Adipose tissue (tissue), 3 donors: ENCODE data around the gene NAB1. TPM values are rescaled to one million over a fixed set of nuclear protein-coding genes. Genes with fewer than 3 reads are reported as not detected.
"Not testable (repeated sequence)": the region's sequence is repeated elsewhere in the genome, so short reads cannot be mapped to it uniquely, and the experiment has no call there.

Experiments
- H3K27ac ChIP-seq: one replicate; pipeline ENCODE4 v1.5.1; 2013; ENCODE audit warnings: low read depth, low read length
- WGBS, 3 donors: extraction: QIAGEN DNeasy Blood & Tissue Kit; methylation state at CpG; one replicate each; pipeline ENCODE4 v1.1.7; 2013; 5-methylcytosine and 5-hydroxymethylcytosine counted together
- polyA plus RNA-seq, 3 donors: library from polyadenylated mRNA; stranded (reverse); fragments of 200-250 nt; gene quantifications; one replicate each; pipeline ENCODE4 v1.2.3, GENCODE V29; 2013
- donor health status: healthy with polysubstance abuse.
- donor health status: Bipolar disorder and iron deficiency.
- donor health status: healthy.

The NAB1 gene
- polyA plus RNA-seq, 3 donors, result 5.0 to 32.1 (median 21.1) TPM

DNA sequence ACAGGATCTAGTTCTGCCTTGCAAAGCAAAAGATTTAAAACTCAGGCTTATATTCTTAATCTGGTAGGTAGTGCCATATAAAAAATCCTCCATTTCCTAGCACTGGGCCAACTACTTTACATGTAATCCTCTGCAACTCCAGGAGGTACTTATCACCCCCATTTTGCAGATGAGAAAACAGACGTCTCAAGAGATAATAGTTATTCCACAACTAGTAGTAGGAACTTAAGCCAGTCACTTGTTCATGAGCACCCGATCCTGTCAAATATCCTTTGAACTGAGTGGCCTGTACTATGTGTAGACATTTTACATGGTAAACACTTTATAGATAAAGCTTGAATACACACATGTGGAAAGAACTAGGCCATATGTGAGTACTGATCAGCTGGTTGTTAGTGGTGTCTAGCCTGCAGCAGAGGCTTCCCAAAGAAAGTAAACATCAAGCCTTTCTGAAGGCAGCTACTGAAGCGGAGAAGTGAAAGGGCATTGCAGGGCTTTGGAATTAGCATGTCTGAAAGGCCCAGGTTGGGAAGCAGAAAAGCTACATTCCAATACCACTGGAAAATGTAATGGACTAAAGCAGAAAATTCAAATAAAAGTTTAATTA, 48.0 kb downstream of the NAB1 start:
- 49 to 85% (median 84%) methylated on average over 3 of the region's 3 CpGs for WGBS, 3 donors
- H3K27ac ChIP-seq, result no peak overlapping the region

DNA sequence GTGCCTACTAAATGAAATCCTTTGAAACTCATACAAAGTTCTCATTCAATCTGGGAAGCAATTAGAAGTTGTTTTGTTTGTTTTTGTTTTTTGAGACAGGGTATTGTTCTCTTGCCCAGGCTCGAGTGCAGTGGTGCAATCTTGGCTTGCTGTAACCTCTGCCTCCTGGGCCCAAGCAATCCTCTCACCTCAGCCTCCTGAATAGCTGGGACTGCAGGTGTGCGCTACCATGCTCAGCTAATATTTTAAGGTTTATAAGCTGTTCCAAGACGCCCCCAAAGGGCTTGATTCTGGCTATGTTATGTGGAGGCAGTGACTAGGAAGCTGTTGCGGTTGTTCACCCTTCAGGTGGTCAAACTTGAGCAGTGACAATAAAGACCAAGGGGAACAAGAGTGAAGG, 48.5 kb downstream of the NAB1 start:
- 87 to 88% (median 88%) methylated on average over 4 of the region's 4 CpGs for WGBS, 3 donors
- no peak overlapping the region for H3K27ac ChIP-seq

DNA sequence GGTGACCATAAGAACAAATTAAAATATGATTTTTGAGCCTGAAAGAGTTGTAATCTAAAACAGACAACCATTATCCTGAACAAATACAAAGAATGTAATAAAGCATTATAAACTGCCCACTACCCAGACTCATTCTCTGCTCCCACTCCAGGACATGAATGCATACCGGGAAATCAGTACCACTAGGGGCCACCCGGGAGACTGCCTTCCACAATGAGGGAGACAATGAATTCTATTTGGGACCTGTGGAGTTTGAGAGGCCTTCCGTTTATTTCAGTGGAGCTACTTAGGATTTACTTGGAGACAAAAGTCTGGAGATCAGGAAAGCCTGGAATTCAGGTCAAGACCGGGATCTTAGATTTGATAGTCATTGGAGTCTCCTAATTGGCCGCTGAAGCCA, 50.0 kb downstream of the NAB1 start:
- H3K27ac ChIP-seq, result no peak overlapping the region
- 70 to 77% (median 72%) methylated on average over 5 of the region's 5 CpGs for WGBS, 3 donors

DNA sequence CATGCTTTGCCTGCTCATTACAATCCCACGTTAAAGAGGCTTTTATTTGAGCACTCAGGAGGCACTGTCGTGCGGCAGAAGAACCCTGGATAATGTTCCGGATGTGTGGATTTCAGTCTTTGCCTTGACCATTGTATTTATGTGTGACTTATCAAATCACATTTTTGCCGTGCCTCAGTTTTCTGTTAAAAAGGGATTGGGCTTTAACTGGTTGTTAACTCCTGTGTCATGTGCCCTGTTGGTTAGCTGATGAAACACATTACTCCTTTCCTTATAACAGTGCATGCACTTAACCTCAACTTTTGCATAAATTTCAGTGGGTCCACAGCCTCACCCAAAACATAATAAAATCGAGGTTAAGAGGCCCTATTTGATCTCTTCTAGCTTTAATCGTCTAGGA, 52.7 kb downstream of the NAB1 start:
- H3K27ac ChIP-seq, result no peak overlapping the region
- WGBS, 3 donors, result 66 to 80% (median 68%) methylated on average over 7 of the region's 7 CpGs

DNA sequence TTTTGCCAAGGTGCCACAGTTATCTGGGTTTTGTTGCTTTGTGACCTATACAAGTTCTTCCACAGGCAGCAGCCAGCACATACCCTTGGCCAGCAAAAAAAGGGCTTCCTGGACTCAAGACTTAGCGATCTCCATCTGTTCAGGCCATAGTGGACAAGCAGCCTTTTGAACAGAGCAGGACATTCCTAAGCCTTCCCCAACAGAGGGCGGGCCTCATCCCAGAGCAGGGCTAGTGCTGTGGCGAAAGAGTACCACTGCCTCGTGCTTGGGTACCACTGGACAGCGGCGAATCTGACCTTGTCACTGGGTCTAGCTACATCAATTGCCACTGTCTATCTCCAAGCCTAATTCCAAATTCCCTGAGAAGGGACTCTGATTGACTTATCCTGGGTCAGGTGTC, 56.4 kb downstream of the NAB1 start:
- H3K27ac ChIP-seq, result no peak overlapping the region
- 95 to 99% (median 98%) methylated on average over 6 of the region's 6 CpGs for WGBS, 3 donors

DNA sequence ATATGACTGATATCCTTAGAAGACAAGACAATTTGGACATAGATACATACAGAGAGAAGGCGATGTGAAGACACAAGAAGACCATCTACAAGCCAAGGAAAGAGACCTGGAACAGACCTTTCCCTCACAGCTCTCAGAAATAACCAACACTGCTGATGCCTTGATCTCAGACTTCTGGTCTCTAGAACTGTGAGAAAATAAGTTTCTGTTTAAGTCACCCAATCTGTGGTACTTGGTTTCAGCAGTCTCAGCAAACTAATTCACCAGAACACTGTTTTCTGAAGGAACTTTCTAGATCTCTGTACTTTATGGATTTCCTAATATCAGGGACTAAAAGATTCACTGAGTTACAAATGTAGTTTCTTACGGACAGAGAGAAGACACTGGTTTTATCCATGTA, 58.8 kb downstream of the NAB1 start:
- no peak overlapping the region for H3K27ac ChIP-seq
- WGBS, 3 donors, result 89 to 97% (median 92%) methylated on average over 2 of the region's 2 CpGs

DNA sequence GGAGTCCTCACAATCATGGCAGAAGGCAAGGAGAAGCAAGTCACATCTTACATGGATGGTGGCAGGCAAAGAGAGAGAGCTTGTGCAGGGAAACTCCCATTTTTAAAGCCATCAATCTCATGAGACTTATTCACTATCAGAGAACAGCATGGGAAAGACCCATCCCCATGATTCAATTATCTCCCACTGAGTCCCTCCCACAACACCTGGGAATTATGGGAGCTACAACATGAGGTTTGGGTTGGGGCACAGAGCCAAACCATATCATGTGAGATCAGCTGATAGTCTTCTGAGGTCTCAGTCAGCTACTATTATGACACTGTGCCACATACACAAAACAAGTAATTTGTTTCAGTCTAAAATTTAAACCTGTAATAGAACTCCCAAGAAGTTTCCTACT, 59.8 kb downstream of the NAB1 start:
- not testable (repeated sequence) for H3K27ac ChIP-seq

DNA sequence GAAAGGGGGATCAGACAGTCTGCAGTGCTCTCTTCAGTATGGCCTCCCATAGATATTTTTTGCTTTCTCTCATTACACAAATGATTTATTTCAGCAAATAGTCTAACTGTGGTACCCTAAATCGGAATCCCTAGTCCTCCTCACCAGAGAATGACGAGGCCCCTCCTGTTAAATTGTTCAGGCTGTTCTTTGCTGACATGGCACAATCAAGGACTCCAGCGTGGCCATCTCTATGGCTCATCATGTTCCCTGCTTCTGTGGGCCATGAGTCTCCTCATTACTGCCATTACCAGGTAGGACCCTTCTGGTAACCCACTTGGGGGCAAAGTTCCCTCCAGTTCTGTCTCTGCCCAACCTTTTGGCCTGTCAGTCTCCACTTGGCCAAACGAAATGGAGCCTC, 62.2 kb downstream of the NAB1 start:
- H3K27ac ChIP-seq, result no peak overlapping the region
- WGBS, 3 donors, result 84 to 95% (median 92%) methylated on average over 4 of the region's 4 CpGs

DNA sequence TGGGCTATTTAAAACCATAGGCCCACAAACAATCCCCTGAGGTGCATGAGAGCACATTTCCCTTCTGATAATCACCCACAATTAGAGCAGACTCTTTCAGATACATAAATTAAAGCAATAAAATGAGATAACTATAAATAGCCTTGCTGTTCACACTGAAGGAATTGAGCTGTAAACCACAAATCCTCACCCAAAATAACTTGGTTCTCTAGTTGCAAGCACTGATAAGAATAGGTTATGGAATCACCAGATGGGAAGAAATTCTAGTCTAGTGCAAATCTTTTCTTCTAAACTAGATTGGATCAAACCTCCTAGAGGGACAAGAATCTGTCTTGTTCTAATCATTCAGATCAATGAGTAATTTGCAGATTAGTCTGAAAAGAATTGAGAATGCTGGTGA, 64.6 kb downstream of the NAB1 start:
- H3K27ac ChIP-seq, result no peak overlapping the region

DNA sequence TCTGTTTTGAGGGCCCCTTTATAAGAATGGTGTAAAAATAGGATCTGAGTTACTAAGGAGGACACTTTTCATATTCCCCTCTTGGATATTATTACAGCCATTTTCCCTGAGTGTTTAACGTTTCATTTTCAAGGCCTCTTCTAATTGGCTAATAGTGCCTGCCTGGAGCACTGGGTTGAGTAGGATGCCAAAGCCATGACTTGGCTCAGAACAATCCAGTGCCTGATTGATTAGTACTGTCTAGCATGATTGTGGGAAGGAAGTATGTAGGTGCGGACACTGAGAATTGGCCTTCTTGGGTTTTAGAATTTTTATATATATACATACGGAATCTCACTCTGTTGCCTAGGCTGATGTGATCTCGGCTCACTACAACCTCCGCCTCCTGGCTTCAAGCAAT, 66.1 kb downstream of the NAB1 start:
- WGBS, 3 donors, result 90% methylated on average over 5 of the region's 5 CpGs
- no peak overlapping the region for H3K27ac ChIP-seq

DNA sequence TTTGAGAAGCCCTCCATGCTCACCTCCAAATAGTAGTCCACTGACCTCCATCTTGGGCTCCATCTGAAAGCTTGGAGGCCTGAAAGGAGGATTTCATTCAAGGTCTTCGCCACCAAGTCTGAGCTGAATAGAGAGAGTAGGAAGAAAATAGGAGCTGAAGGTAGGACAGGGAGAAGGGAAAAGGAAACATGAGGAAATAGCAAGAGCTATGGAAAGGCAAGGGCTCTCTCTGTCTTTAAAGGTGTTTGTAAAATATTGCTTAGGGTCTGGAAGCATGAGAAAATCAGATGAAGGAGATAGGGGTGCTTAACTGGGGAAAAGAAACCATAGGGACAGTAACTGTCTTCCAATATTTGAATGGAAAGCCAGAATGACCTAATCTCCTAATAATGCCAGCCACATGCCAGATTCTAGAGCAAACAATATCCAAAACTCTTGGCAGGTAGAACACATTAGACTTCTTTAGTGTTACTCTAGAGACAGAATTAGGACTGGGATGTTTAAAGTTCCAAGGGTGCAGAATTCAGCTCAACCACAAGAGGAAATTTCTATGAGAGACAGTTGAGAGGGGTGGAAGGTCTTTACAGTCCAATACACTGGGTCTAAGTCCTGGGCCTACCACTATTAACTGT, 67.4 kb downstream of the NAB1 start:
- 96 to 100% (median 97%) methylated on average over 1 of the region's 1 CpG for WGBS, 3 donors
- no peak overlapping the region for H3K27ac ChIP-seq

DNA sequence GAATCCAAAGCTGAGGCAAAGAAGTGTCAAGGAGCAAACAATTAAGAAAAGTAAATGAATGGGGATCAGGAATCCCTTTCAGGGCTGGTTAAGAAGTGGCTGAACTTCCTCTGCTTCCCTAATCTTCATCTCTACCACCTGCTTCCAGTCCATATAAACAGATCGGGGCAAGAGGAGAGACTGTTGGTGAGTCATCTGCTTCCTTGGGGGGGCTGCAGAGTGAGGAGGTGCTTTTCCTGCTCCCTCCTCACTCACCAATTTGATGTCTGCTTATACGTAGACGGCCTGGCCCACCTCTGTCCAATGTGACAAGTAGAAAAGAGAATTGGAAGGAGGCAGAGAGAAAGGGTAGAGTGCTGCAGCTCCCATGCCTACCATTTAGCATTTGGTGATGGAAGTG, 68.4 kb downstream of the NAB1 start:
- H3K27ac ChIP-seq, result no peak overlapping the region
- 62 to 84% (median 64%) methylated on average over 3 of the region's 3 CpGs for WGBS, 3 donors

DNA sequence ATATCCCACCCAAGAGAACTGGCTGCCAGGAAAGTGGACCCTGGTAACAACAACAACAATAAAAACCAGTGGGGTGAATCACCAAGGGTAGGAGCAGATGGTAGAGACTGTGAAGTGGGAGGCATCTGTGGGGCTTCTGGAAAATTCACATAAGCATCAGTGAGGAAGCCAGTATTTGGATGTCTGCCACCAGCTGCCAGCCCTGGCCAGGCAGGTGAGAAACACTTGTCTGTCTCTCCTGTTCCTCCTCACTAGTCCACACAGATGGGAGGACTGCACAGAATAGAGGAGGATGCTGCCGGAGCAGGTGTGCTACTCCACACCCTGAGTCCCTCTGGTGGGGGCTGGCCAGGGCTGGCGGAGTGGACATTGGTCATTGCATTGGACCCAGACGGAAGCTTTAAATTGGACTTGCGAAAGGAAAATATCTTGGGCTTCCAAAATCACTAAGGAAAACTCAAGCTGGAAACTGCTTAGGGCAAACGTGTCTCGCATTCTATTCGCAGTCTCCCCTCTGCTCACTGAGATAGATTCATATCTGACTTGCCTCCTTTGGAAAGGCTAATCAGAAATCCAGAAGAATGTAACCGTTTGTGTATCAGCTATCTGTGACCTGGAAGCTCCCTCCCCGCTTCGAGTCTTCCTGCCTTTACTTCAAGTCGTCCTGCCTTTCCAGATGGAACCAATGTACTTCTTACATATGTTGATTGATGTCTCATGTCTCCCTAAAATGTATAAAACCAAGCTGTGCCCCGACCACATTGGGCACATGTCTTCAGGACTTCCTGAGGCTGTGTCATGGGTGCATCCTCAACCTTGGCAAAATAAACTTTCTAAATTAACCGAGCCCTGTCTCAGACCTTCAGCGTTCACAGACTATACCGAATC, 69.1 kb downstream of the NAB1 start:
- WGBS, 3 donors, result 74 to 87% (median 82%) methylated on average over 15 of the region's 15 CpGs
- H3K27ac ChIP-seq, result no peak overlapping the region

DNA sequence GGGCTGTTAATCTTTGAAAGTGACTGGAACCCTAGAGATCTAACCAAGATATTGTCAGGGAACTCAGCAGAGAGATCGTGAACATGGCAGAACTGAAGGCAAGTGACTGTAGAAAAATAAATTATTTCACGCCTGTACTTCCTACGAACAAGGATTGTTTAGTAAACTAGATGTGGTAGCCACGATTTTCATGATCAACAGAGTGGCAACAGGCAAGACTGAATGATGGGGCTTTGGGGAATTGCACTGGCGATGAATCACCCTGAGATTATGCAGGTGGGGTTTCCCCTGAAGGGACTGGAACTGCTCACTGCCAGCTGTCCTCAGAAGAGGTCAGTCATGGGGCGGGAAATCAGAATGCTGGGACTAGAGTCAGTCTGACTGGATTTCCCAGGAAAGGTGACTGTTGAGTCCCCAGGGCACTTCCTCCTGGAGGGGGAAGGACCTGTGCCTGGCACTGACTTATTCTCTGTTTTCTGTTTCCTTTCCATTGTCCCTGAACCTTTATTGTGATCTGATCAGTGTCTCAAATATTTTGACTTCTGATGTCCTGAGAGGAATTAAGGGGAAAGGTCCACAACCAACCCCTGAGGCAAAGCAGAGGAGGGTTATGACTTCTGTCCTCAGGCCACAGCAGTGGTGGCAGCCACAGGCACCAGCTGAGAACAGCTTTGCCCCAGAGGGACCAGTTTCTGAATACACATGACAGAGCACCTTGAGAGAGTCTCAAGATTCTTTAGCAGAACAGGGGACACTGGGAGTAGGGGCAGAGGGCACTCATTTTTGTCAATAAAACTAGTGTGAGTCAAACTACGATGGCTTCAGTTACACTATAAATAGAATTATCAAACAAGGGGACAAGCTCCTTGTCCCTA, 70.0 kb downstream of the NAB1 start:
- 37 to 54% (median 50%) methylated on average over 7 of the region's 7 CpGs for WGBS, 3 donors
- no peak overlapping the region for H3K27ac ChIP-seq

DNA sequence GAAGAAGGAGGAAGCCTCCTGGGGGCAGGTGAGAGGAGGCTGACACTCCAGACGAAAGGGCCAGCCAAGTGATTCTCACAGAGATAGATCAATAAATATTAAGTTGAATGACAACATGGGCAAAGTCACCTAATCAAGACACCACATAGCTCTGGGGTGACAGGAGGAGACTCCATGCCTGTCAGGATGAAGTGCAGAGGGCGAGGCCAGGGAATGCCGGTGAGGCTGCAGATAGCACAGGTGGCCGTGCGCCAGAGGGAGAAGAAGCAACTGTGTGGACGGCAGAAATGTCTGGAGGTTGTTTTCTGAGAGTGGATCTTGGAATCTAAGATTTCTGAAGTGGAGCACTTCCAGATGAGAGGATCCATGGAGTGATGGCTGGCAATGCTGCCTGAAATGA, 71.4 kb downstream of the NAB1 start:
- WGBS, 3 donors, result 76 to 86% (median 81%) methylated on average over 6 of the region's 6 CpGs
- H3K27ac ChIP-seq, result no peak overlapping the region

DNA sequence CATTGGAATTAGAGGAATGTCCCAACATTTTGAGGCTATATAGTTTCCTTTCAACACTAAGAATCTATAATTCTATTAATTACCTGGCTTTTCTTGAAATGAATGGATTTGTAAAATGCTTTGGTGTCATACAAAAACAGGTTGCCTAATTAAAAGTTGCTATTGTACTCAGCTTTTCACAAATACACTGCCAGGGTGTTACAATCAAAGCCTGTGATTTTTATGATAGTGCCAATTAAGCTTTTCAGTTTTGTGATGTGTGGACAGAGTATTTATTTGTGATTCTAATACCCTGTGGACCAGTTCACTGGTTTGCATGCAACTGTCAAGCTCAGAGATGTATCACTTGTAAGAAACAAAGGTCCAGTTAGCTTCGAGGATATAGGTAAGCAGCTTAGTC, 71.8 kb downstream of the NAB1 start:
- 59 to 94% (median 85%) methylated on average over 1 of the region's 1 CpG for whole genome bisulfite sequencing, 3 donors
- no peak overlapping the region for H3K27ac ChIP-seq

DNA sequence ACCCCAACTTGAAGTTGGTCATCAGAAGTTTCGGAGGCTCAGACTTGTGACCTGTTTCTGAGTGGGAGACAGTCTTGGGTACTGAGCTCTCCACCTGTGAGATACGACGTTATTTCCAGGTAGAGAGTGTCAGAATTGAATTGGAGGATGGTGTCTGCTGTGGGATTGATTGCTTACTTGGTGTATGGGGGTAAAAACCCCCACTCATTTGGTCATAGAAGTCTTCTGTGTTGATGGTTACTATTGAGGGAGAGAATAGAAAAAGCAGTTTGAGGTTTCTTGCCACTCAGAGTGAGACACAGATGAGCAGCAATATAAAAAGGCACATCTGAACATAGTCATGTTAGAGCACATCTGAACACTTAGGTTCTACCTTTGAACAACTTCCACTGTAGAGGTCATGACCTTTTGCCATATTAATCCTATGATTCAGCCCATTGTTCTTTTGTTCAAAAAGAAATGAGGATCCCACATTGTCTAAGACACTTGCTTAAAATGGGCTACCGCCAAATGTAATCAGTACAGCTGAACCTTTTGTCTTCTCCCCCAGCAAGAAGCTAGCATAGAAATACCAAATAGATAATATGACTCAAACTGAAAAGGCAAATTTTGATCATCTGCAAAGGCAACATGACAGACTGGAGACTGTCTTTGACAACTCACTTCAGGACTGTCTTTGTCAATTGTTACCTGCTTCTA, 73.3 kb downstream of the NAB1 start:
- WGBS, 3 donors, result 86 to 90% (median 89%) methylated on average over 4 of the region's 4 CpGs
- H3K27ac ChIP-seq, result no peak overlapping the region

DNA sequence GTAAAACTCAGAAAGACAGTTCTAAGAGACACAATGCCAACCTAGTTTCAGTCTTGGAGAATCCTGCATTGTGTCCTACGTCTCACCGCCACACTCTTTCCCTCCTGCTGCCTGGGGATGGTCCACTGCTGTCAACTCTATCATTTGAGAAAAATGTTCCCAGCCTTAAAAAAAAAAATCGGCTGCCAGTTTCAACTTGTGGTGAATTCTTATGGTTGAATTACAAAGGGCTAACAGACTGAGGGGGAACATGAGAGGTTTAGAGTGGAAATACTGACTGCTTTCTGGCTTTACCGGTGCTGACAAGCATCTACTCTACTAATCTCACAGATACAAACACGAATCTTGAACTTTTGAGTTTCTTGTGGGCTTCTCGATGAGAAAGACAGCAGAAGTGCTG, 74.0 kb downstream of the NAB1 start:
- no peak overlapping the region for H3K27ac ChIP-seq
- WGBS, 3 donors, result 77 to 84% (median 80%) methylated on average over 6 of the region's 6 CpGs
